Naive thymus-derived CD4-positive, alpha-beta T cell (primary cell): ENCODE data around the gene AZIN2. TPM values are rescaled to one million over a fixed set of nuclear protein-coding genes. Genes with fewer than 3 reads are reported as not detected.
"Not testable (repeated sequence)": the region's sequence is repeated elsewhere in the genome, so short reads cannot be mapped to it uniquely, and the experiment has no call there.

Source experiments
- ATAC-seq: fragments of 150-1000 bp; cut with Tn5 transposase; 2 replicates; pipeline ENCODE4 v1.10.0; 2021; ENCODE audit warnings: mild to moderate bottlenecking, moderate library complexity
- CTCF ChIA-PET: fragments of 350-600 bp; sonication (Branson Sonifier 250); formaldehyde crosslinking; loops from one replicate; lab custom pipeline; 2021; ENCODE audit warnings: antibody characterized with exemption; lab: Charles Lee
- POLR2A ChIA-PET: fragments of 350-600 bp; sonication (Branson Sonifier 250); formaldehyde crosslinking; loops from one replicate; lab custom pipeline; 2021; ENCODE audit warnings: antibody characterized with exemption, inconsistent platforms; lab: Charles Lee
- DNase-seq, 9 donors: peaks; one replicate each; pipeline versions ENCODE4 v3.0.0 to v3.0.0-alpha.2; 2020 to 2022; ENCODE audit warnings: mixed read lengths in 1 of 9
- H3K27ac ChIP-seq: one replicate; pipeline ENCODE4 v1.7.0; 2013; ENCODE audit warnings: mild to moderate bottlenecking, low read depth, low read length, moderate library complexity
- H3K27me3 ChIP-seq, 2 donors: one replicate each; pipeline ENCODE4 v1.7.0; 2013; ENCODE audit warnings: low read length in 2 of 2, mild to moderate bottlenecking in 2 of 2, moderate library complexity in 2 of 2; ENCODE audit not compliant: control insufficient read depth in 2 of 2, insufficient read depth in 2 of 2
- H3K36me3 ChIP-seq, 3 experiments: 1 replicate in 2 of 3; 2 replicates in 1 of 3; pipeline ENCODE4 v1.7.0; 2013; ENCODE audit warnings: low read length in 3 of 3, mild to moderate bottlenecking in 3 of 3, moderate library complexity in 1 of 3; ENCODE audit not compliant: insufficient read depth in 3 of 3, control insufficient read depth in 2 of 3
- H3K4me1 ChIP-seq, 2 donors: one replicate each; pipeline ENCODE4 v1.7.0; 2013; ENCODE audit warnings: low read length in 2 of 2, mild to moderate bottlenecking in 2 of 2, moderate library complexity in 1 of 2; ENCODE audit not compliant: control insufficient read depth in 2 of 2, insufficient read depth in 2 of 2
- H3K4me3 ChIP-seq: 2 replicates; pipeline ENCODE4 v1.7.0; 2013; ENCODE audit warnings: mild to moderate bottlenecking, low read length
- H3K9me3 ChIP-seq, 3 experiments: 1 replicate in 2 of 3; 2 replicates in 1 of 3; pipeline ENCODE4 v1.7.0; 2013; ENCODE audit warnings: low read length in 3 of 3; ENCODE audit not compliant: control insufficient read depth in 2 of 3
- H3K27ac Mint-ChIP-seq, 9 donors: one replicate each; pipeline ENCODE4 v1.8.0; 2020 to 2022; ENCODE audit warnings: mixed read lengths in 9 of 9, mild to moderate bottlenecking in 8 of 9, moderate library complexity in 5 of 9, inconsistent platforms in 2 of 9
- H3K27me3 Mint-ChIP-seq, 5 donors: one replicate each; pipeline ENCODE4 v1.8.0; 2021 to 2022; ENCODE audit warnings: mixed read lengths in 5 of 5, mild to moderate bottlenecking in 1 of 5
- H3K36me3 Mint-ChIP-seq, 5 donors: one replicate each; pipeline ENCODE4 v1.8.0; 2020 to 2022; ENCODE audit warnings: mixed read lengths in 5 of 5, mild to moderate bottlenecking in 3 of 5, inconsistent platforms in 1 of 5
- H3K4me1 Mint-ChIP-seq, 7 donors: one replicate each; pipeline ENCODE4 v1.8.0; 2020 to 2022; ENCODE audit warnings: mixed read lengths in 7 of 7, mild to moderate bottlenecking in 3 of 7, inconsistent platforms in 1 of 7
- H3K4me3 Mint-ChIP-seq, 10 donors: one replicate each; pipeline ENCODE4 v1.8.0; 2020 to 2022; ENCODE audit warnings: mild to moderate bottlenecking in 10 of 10, mixed read lengths in 10 of 10, moderate library complexity in 6 of 10, inconsistent platforms in 2 of 10
- H3K9me3 Mint-ChIP-seq, 11 donors: one replicate each; pipeline ENCODE4 v1.8.0; 2020 to 2022; ENCODE audit warnings: mixed read lengths in 11 of 11, mild to moderate bottlenecking in 4 of 11, inconsistent platforms in 1 of 11, moderate library complexity in 1 of 11
- intact Hi-C, 2 donors: fragments of 100-400 bp; cut with micrococcal nuclease; formaldehyde crosslinking; loops; one replicate each; pipeline ENCODE4 v1.15.1; 2023
- polyA plus RNA-seq, 2 donors: library from polyadenylated mRNA; unstranded; fragments of 300-500 nt; fragmentation: Illumina TruSeq; gene quantifications; one replicate each; pipeline ENCODE4 v1.2.3, GENCODE V29; 2021
- total RNA-seq, 6 experiments: library from RNA in 5 of 6; stranded (reverse) in 5 of 6; gene quantifications; 1 replicate in 5 of 6; 2 replicates in 1 of 6; pipeline ENCODE4 v1.2.3 and lab custom pipeline; 2021 to 2026

The AZIN2 gene
- total and polyA plus RNA-seq, 7 experiments from 2014 or later = 4.3 to 9.6 (median 6.0) TPM

DNA sequence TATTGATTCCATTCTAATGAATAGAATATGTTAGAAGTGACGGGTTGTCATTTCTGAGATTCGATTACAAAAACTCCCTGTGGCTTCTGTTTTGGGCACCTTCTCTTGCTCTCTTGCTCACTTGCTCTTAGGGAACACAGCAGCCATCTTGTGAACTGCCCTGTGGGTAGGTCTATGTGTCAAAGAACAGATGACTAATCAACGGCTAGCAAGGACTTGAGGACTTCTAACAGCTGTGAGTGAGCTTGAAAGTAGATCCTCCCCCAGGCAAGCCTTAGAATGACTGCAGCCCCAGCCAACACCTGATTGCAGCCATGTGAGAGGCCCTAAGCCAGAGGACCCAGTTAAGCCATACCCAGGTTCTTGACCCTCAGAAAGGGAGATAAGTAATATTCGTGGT is 49.3 kb downstream of the AZIN2 start:
- CTCF ChIA-PET = no interaction called here
- POLR2A ChIA-PET = interaction anchor here (0.8 to 1.2 kb wide), 2 partner anchors 13 to 52 kb away, joined by 3 read pairs; partner anchors contain the start of gene TRIM62
- no peak for ATAC-seq
- peak overlapping the region in 4 of 10 donors; percentile 1 to 33 (median 10) for H3K4me3 Mint-ChIP-seq
- H3K4me1 ChIP-seq = peaks cover 19 to 28% of the 10 kb centered on the region in 2 donors
- peak overlapping the region; percentile 12 to 92 (median 56) for H3K27ac Mint-ChIP-seq
- peaks cover 0 to 9% (median 0%) of the 10 kb centered on the region in 3 experiments for H3K36me3 ChIP-seq
- no peaks in the 10 kb centered on the region for H3K27me3 ChIP-seq
- H3K27ac ChIP-seq = no peak overlapping the region
- H3K36me3 Mint-ChIP-seq = peaks cover 2 to 15% (median 10%) of the 10 kb centered on the region in 5 donors
- H3K9me3 ChIP-seq = no peaks in the 10 kb centered on the region
- intact Hi-C loops = loop anchor here in 1 of 2 donors (10.0 kb wide), 1 partner anchor 325 kb away; no protein-coding TSS in a partner anchor
- peaks cover 0 to 5% (median 0%) of the 10 kb centered on the region in 11 donors for H3K9me3 Mint-ChIP-seq
- DNase-seq = no peak
- no peak overlapping the region for H3K4me3 ChIP-seq
- H3K4me1 Mint-ChIP-seq = peaks cover 26 to 63% (median 58%) of the 10 kb centered on the region in 7 donors
- H3K27me3 Mint-ChIP-seq = peaks cover 0 to 3% (median 0%) of the 10 kb centered on the region in 5 donors

DNA sequence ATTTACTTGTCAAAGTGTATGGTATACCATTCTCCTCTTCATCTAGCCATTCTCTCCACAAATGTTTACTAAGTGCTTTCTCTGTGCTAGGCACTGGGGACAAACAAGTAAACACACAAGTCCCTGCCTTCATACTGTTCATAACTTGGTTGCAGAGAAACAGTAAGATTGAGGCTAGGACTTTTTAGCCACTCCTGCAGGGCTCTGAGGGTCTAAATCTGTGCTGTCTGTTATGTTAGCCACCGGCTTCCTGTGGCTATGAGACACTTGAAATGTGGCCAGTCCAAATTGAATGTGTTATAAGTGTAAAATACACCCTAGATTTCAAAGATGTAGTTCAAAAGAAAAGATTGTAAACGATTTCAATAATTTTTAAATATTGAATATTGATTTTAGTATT is 50.2 kb downstream of the AZIN2 start:
- ChIA-PET CTCF (no interaction called here), POLR2A (interaction anchor here (1.2 kb wide), 1 partner anchor 12 kb away, joined by 3 read pairs; no protein-coding TSS in a partner anchor)
- peak overlapping the region in 6 of 9 donors; percentile 12 to 88 (median 42) for H3K27ac Mint-ChIP-seq
- intact Hi-C loops = loop anchor here in 1 of 2 donors (10.0 kb wide), 1 partner anchor 324 kb away; no protein-coding TSS in a partner anchor
- ATAC-seq (no peak), DNase-seq (no peak)
- H3K4me3 Mint-ChIP-seq = no peak overlapping the region
- H3K4me3 ChIP-seq = no peak overlapping the region
- H3K9me3 ChIP-seq = no peaks in the 10 kb centered on the region
- H3K27ac ChIP-seq = no peak overlapping the region
- H3K9me3 Mint-ChIP-seq = peaks cover 0 to 5% (median 0%) of the 10 kb centered on the region in 11 donors
- peaks cover 0 to 9% (median 0%) of the 10 kb centered on the region in 3 experiments for H3K36me3 ChIP-seq
- H3K36me3 Mint-ChIP-seq = peaks cover 0 to 11% (median 4%) of the 10 kb centered on the region in 5 donors
- no peaks in the 10 kb centered on the region for H3K27me3 ChIP-seq
- H3K4me1 Mint-ChIP-seq = peaks cover 23 to 60% (median 50%) of the 10 kb centered on the region in 7 donors
- peaks cover 0 to 3% (median 0%) of the 10 kb centered on the region in 5 donors for H3K27me3 Mint-ChIP-seq
- peaks cover 19 to 26% of the 10 kb centered on the region in 2 donors for H3K4me1 ChIP-seq

DNA sequence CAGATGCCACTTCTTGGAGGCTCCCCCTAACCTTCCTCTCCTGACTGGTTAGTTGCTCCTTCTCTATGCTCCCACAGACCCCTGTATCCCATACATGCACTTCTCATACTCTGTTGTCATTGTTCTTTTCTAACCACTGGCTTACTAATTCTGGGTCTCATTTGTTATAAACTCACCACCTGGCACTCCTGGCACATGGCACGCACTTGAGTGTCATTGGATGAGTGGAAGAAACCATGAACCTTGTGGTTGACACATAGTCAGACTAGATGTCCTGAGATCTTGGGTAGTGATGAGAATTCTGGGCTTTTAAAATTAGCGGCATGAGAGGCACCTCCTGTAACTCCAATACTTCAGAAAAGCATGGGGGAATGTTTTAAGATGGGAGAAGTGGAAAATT is 51.6 kb downstream of the AZIN2 start:
- H3K27me3 ChIP-seq = no peaks in the 10 kb centered on the region
- ChIA-PET CTCF (no interaction called here), POLR2A (no interaction called here)
- ATAC-seq = no peak
- intact Hi-C loops = loop anchor here in 1 of 2 donors (10.0 kb wide), 1 partner anchor 322 kb away; no protein-coding TSS in a partner anchor
- H3K4me1 ChIP-seq = peaks cover 13 to 19% of the 10 kb centered on the region in 2 donors
- no peaks in the 10 kb centered on the region for H3K9me3 ChIP-seq
- peaks cover 0 to 9% (median 0%) of the 10 kb centered on the region in 3 experiments for H3K36me3 ChIP-seq
- no peak overlapping the region for H3K4me3 Mint-ChIP-seq
- no peak overlapping the region for H3K27ac ChIP-seq
- H3K27ac Mint-ChIP-seq = peak overlapping the region in 6 of 9 donors; percentile 0 to 66 (median 44)
- DNase-seq = no peak
- H3K4me1 Mint-ChIP-seq = peaks cover 22 to 49% (median 38%) of the 10 kb centered on the region in 7 donors
- peaks cover 0 to 5% (median 0%) of the 10 kb centered on the region in 11 donors for H3K9me3 Mint-ChIP-seq
- H3K27me3 Mint-ChIP-seq = no peaks in the 10 kb centered on the region
- H3K36me3 Mint-ChIP-seq = peaks cover 0 to 10% (median 4%) of the 10 kb centered on the region in 5 donors
- H3K4me3 ChIP-seq = no peak overlapping the region

DNA sequence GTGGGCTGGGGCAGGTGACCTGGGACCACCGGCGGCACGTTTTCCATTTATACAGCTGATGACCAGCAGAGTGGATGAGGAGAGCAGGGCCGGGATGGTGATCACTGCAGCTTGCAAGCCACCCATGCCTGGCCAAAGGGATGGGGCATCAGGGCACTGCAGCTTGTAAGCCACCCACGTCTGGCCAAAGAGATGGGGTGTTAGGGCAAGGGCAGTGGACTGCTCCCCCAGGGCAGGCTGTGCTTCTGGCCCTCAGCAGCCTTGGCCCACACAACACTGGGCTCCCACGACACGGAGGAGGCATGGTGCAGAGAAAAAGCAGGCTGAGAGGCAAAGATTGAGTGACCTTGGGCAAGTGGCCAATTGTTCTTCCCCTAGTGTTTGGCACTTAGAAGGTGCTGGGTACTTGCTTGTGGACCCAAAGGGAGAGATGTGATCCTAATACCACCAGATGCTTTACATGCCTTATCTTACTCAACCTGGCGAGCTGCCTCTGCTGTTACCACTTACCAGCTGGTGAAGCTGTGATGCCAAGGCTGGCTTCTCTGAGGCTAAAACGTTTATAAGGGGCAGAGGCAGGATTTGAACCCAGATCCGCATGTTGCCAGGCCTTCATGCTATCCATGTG is 52.6 kb downstream of the AZIN2 start:
- Histone ChIP-seq H3K27me3 (no peaks in the 10 kb centered on the region), H3K36me3 (peaks cover 0 to 9% (median 0%) of the 10 kb centered on the region in 3 experiments), H3K4me1 (peaks cover 4 to 9% of the 10 kb centered on the region in 2 donors), H3K27ac (no peak overlapping the region), H3K9me3 (no peaks in the 10 kb centered on the region), H3K4me3 (no peak overlapping the region)
- H3K36me3 Mint-ChIP-seq = peaks cover 0 to 10% (median 4%) of the 10 kb centered on the region in 5 donors
- POLR2A ChIA-PET = no interaction called here
- H3K27ac Mint-ChIP-seq = no peak overlapping the region
- ATAC-seq (no peak), DNase-seq (no peak)
- H3K9me3 Mint-ChIP-seq = peaks cover 0 to 4% (median 0%) of the 10 kb centered on the region in 11 donors
- no peaks in the 10 kb centered on the region for H3K27me3 Mint-ChIP-seq
- H3K4me3 Mint-ChIP-seq = no peak overlapping the region
- CTCF ChIA-PET = no interaction called here
- H3K4me1 Mint-ChIP-seq = peaks cover 20 to 42% (median 35%) of the 10 kb centered on the region in 7 donors
- intact Hi-C loops = loop anchor here in 1 of 2 donors (10.0 kb wide), 1 partner anchor 321 kb away; no protein-coding TSS in a partner anchor

DNA sequence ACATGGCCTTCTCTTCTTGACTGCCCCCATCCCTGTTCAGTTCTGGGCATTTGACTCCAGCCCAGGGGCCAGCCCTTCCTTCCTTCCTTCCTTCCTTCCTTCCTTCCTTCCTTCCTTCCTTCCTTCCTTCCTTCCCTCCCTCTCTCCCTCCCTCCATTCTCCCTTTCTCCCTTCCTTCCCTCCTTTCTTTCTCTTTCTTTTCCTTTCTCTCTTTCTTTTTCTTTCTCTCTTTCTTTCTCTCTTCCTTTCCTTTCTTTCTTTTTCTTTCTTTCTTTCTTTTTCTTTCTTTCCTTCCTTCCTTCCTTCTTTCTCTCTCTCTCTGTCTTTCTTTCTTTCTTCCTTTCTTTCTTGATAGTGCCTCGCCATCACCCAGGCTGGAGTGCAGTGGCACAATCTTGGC is 55.1 kb downstream of the AZIN2 start:
- H3K27me3 ChIP-seq, H3K4me3 ChIP-seq, CTCF ChIA-PET, ATAC-seq, POLR2A ChIA-PET, H3K27ac ChIP-seq, H3K9me3 Mint-ChIP-seq, H3K4me3 Mint-ChIP-seq, H3K4me1 ChIP-seq, H3K36me3 ChIP-seq, H3K36me3 Mint-ChIP-seq, H3K27me3 Mint-ChIP-seq, H3K9me3 ChIP-seq, DNase-seq: not testable (repeated sequence)
- peak overlapping the region in 2 of 9 donors; percentile 51 to 70 for H3K27ac Mint-ChIP-seq
- intact Hi-C loops = loop anchor here in 1 of 2 donors (10.0 kb wide), 1 partner anchor 319 kb away; no protein-coding TSS in a partner anchor
- peaks cover 11 to 32% (median 14%) of the 10 kb centered on the region in 7 donors for H3K4me1 Mint-ChIP-seq

DNA sequence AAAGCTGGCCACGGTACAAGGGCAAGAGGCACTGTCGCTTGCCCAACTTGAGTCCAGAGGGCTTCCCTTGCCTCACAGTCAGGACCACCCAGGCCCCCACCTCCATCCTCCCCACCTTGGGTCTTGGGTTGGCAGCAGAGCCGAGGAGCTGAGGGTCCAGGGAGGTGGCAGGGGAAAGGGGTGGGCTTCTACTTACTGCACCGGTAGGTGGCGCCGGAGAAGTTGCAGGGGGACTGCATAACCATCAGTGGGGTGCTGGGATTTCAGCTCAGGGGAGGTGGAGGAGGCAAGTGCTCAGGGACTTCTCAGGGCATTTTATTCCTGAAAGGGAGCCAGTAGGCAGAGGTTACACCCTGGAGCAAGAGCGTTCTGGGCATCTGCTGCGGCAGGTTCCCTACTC is 56.8 kb downstream of the AZIN2 start:
- no peak overlapping the region for H3K27ac Mint-ChIP-seq
- POLR2A ChIA-PET = interaction anchor here (4.5 kb wide), 1 partner anchor 10 kb away, joined by 16 read pairs; no protein-coding TSS in a partner anchor

More for the DNA sequence above, 56.8 kb downstream of the AZIN2 start:
- Mint-ChIP-seq H3K36me3 (peaks cover 0 to 6% (median 0%) of the 10 kb centered on the region in 5 donors), H3K9me3 (peaks cover 0 to 2% (median 0%) of the 10 kb centered on the region in 11 donors), H3K27me3 (no peaks in the 10 kb centered on the region), H3K4me3 (no peak overlapping the region), H3K4me1 (peaks cover 8 to 23% (median 15%) of the 10 kb centered on the region in 7 donors)
- intact Hi-C loops = loop anchor here in 1 of 2 donors (10.0 kb wide), 1 partner anchor 317 kb away; no protein-coding TSS in a partner anchor
- CTCF ChIA-PET = no interaction called here
- peak; percentile 50 for ATAC-seq
- DNase-seq = peak in 5 of 9 donors; percentile 9 to 31 (median 22)
- H3K4me1 ChIP-seq = no peaks in the 10 kb centered on the region
- peaks cover 0 to 2% (median 0%) of the 10 kb centered on the region in 3 experiments for H3K36me3 ChIP-seq
- H3K4me3 ChIP-seq = no peak overlapping the region
- no peaks in the 10 kb centered on the region for H3K27me3 ChIP-seq
- no peaks in the 10 kb centered on the region for H3K9me3 ChIP-seq
- no peak overlapping the region for H3K27ac ChIP-seq
